Glomerular endothelial cell (primary cell): ENCODE results near the gene UBE2K. TPM values are rescaled to one million over a fixed set of nuclear protein-coding genes. Genes with fewer than 3 reads are reported as not detected.
"Not testable (repeated sequence)": the region's sequence is repeated elsewhere in the genome, so short reads cannot be mapped to it uniquely, and the experiment has no call there.

ENCODE experiments used
- DNase-seq: peaks from one replicate; pipeline ENCODE4 v3.0.0-alpha.2; 2011; ENCODE audit warnings: low read depth, low spot score; ENCODE audit errors: extremely low read depth
- total RNA-seq: library from RNA; depleted of rRNA; stranded (reverse); fragments of >200 nt; gene quantifications from 2 replicates; pipeline ENCODE4 v1.2.3, GENCODE V29; 2015

The UBE2K gene
- total RNA-seq, 1 donor from 2014 or later: 37.2 TPM

DNA sequence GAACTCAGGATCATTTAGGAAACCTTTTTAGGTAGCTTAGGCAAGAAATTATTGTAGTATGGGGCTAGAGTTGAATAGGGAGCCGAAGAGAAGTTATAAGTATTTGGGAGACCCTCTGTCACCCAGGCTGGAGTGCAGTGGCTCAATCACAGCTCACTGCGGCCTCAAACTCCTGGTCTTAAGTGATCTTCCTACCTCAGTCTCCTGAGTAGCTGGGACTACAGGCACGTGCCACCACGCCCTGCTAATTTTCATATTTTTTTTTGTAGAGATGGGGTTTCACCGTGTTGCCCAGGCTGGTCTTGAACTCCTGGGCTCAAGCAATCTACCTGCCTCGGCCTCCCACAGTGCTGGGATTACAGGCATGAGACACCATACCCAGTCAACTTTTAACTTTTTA lies 23.3 kb downstream of the UBE2K start:
- DNase-seq: not testable (repeated sequence)

- no peak for DNase-seq
These were observed 23.9 kb downstream of the UBE2K start for GRCh38 chr4:39721788-39722187.

DNA sequence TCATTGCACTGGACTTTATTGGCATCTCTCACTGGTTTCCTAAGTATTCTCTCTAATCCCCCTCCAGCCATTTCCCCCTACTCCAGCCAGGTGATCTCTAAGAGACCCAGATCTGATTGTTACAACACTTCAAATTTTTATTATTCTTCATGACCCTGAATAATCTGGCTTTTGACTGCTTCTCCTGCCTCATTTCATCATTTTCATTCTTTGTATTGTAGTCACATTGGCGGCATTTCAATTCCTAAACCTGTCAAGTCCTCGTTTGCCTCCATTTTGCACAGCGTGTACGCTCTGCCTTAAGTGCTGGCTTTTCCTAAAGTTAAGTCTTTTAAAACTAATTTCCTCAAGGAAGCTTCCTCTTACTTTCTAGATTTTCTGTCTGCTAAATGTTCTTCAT lies 31.6 kb downstream of the UBE2K start:
- no peak for DNase-seq

- DNase-seq: no peak
These were observed 32.1 kb downstream of the UBE2K start for GRCh38 chr4:39730072-39730471.

- no peak for DNase-seq
These were observed 34.0 kb downstream of the UBE2K start for GRCh38 chr4:39731908-39732307.

GRCh38 chr4:39732728-39733127 lies 34.8 kb downstream of the UBE2K start:
- no peak for DNase-seq

DNA sequence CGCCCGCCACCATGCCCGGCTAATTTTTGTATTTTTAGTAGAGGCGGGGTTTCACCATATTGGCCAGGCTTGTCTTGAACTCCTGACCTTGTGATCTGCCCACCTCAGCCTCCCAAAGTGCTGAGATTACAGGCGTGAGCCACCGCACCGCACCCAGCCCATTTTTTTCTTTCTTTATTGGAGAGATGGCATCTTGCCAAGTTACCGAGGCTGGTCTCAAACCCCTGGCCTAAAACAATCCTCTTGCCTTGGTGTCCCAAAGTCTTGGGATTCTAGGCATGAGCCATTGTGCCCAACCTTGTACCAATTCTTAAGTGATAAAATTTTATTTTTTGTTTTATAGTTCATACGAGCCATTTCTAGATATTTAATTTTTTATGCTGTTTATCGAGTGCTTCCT lies 41.7 kb downstream of the UBE2K start:
- not testable (repeated sequence) for DNase-seq

- DNase-seq: no peak
These were observed 43.5 kb downstream of the UBE2K start for GRCh38 chr4:39741401-39741800.

- DNase-seq: no peak
These were observed 48.0 kb downstream of the UBE2K start for GRCh38 chr4:39745920-39746319.

- peak; percentile 22 for DNase-seq
These were observed 52.3 kb downstream of the UBE2K start for GRCh38 chr4:39750216-39750615.

- no peak for DNase-seq
These were observed 56.4 kb downstream of the UBE2K start for GRCh38 chr4:39754309-39754708.

GRCh38 chr4:39756159-39756558 lies 58.2 kb downstream of the UBE2K start:
- no peak for DNase-seq

GRCh38 chr4:39758176-39758575 lies 60.2 kb downstream of the UBE2K start:
- DNase-seq: no peak

- no peak for DNase-seq
These were observed 61.6 kb downstream of the UBE2K start for GRCh38 chr4:39759569-39759968.

DNA sequence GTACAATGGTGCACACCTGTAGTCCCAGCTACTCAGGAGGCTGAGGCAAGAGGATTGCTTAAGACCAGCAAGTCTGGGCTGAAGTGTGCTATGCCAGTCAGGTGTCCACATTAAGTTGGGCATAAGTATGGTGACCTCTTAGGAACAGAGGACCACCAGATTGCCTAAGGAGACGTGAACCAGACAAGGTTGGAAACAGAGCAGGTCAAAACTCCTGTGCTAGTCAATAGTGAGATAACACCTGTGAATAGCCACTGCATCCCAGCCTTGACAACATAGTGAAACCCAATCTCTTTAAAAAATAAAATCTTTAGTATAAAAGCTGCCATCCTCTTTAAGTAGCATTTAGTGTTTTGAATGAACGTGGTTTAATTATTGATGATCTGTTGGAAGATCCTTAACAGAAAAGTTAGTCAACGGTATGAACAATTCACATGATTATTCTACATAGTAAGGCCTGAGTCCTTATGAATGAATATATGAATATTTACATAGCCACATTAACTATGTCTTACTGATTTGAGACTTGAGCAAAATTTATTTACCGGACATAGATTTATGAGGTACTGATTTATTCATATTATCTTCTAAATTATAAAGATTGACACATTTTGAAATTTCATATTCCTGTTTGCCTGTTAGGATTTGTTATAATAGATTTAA lies 63.2 kb downstream of the UBE2K start:
- no peak for DNase-seq

- no peak for DNase-seq
These were observed 66.0 kb downstream of the UBE2K start for GRCh38 chr4:39763714-39764572.

- DNase-seq: no peak
These were observed 72.1 kb downstream of the UBE2K start for GRCh38 chr4:39770005-39770404.

DNA sequence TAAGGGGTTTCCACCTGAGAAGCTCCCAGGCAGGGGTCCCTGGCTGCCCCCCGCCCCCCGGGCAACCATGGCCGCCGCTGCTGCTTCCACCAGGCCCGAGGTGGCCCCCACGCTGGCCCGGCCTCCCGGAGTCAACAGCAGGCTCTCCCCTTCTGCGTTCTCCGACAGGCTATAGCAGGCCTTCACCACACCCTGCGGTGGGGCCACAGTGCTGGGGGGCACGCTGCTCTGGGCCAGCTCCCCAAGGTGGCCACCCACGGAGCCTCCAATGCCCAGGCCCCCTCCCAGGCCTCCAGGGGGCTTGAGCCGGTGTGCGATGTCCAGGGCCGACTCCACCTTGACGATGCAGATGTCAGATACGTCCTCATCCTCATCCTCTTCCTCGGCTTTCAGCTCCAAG lies 72.5 kb downstream of the UBE2K start:
- no peak for DNase-seq

GRCh38 chr4:39770969-39771724 lies 73.2 kb downstream of the UBE2K start:
- no peak for DNase-seq

- DNase-seq: not testable (repeated sequence)
These were observed 84.1 kb downstream of the UBE2K start for GRCh38 chr4:39781988-39782387.

DNA sequence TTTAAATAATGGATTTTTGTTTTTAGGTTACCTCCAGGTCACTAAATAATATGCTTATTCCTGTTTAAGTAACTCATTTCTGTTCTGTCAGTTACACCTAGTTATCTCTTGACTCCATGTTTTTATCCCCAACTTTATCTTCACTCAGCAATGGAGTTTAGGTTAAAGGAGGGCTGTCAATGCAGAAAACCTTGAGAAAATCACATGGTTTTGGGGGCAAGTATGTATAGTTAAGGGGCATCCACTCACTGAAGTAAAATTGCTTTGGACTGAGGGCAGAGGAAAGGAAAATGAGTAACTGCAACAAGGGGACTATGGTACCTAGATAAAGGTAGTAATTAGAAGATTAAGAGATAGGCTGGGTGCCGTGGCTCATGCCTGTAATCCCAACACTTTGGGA lies 87.1 kb downstream of the UBE2K start:
- DNase-seq: no peak
